PFSK-1 (cell line): Measurements from ENCODE around the gene KRTAP4-16.

Experiments used
- POLR2AphosphoS5 ChIP-seq: IDR thresholded peaks from 2 replicates; pipeline ENCODE4 v1.6.1; 2012; ENCODE audit warnings: low read depth, mild to moderate bottlenecking, control low read depth, low read length, moderate library complexity
- TAF1 ChIP-seq: IDR thresholded peaks from 2 replicates; pipeline ENCODE4 v1.6.1; 2012; ENCODE audit warnings: low read length, control low read depth, borderline replicate concordance; ENCODE audit not compliant: insufficient read depth

GRCh38 chr17:41098481-41098880 lies 3.5 kb downstream of the KRTAP4-16 start:
- TF ChIP-seq POLR2AphosphoS5 (no peak), TAF1 (no peak)
